ENCODE results near the gene PRDM5.

PRDM5 gene

GRCh38 chr4:120821029-120821428, 101.5 kb downstream of the PRDM5 start:
- DNase-seq (ENCODE audit: insufficient read length, low spot score) = no peak
- no peak for FAIRE-seq
- TF ChIP-seq TAF1 (IDR thresholded peaks at IDR 0.05; ENCODE audit: low read depth, low read length) = no peak

GRCh38 chr4:120819805-120820437, 102.6 kb downstream of the PRDM5 start:
- TF ChIP-seq SPI1 (IDR thresholded peaks at IDR 0.05; ENCODE audit: low read depth, low read length) (no peak), POLR2A (IDR thresholded peaks at IDR 0.05; ENCODE audit: low read depth, low read length) (no peak), PAX5 (IDR thresholded peaks at IDR 0.05; ENCODE audit: insufficient read depth, low read length, severe bottlenecking) (no peak), POLR2AphosphoS5 (IDR thresholded peaks at IDR 0.05; ENCODE audit: low read depth, low read length) (no peak), POU2F2 (IDR thresholded peaks at IDR 0.05; ENCODE audit: low read depth, low read length) (no peak), TAF1 (IDR thresholded peaks at IDR 0.05; ENCODE audit: low read depth, low read length) (no peak)
- DNase-seq (ENCODE audit: insufficient read length, low spot score) = no peak
- no peak for FAIRE-seq

- DNase-seq (ENCODE audit: insufficient read length, low spot score) (no peak), FAIRE-seq (no peak)
- TF ChIP-seq SPI1 (IDR thresholded peaks at IDR 0.05; ENCODE audit: low read depth, low read length) (no peak), POLR2A (IDR thresholded peaks at IDR 0.05; ENCODE audit: low read depth, low read length) (no peak), POLR2AphosphoS5 (IDR thresholded peaks at IDR 0.05; ENCODE audit: low read depth, low read length) (no peak), POU2F2 (IDR thresholded peaks at IDR 0.05; ENCODE audit: low read depth, low read length) (no peak), PAX5 (IDR thresholded peaks at IDR 0.05; ENCODE audit: insufficient read depth, low read length, severe bottlenecking) (no peak), TAF1 (IDR thresholded peaks at IDR 0.05; ENCODE audit: low read depth, low read length) (no peak)
These were observed 106.1 kb downstream of the PRDM5 start for GRCh38 chr4:120816296-120816965.

GRCh38 chr4:120815361-120815760, 107.2 kb downstream of the PRDM5 start:
- TF ChIP-seq POU2F2 (IDR thresholded peaks at IDR 0.05; ENCODE audit: low read depth, low read length) = no peak
- TF ChIP-seq TAF1 (IDR thresholded peaks at IDR 0.05; ENCODE audit: low read depth, low read length) = no peak
- TF ChIP-seq SPI1 (IDR thresholded peaks at IDR 0.05; ENCODE audit: low read depth, low read length) = no peak
- no peak for TF ChIP-seq POLR2A (IDR thresholded peaks at IDR 0.05; ENCODE audit: low read depth, low read length)
- TF ChIP-seq PAX5 (IDR thresholded peaks at IDR 0.05; ENCODE audit: insufficient read depth, low read length, severe bottlenecking) = no peak
- no peak for TF ChIP-seq POLR2AphosphoS5 (IDR thresholded peaks at IDR 0.05; ENCODE audit: low read depth, low read length)
- no peak for DNase-seq (ENCODE audit: insufficient read length, low spot score)
- FAIRE-seq = no peak

GRCh38 chr4:120814886-120815285, 107.6 kb downstream of the PRDM5 start:
- TF ChIP-seq PAX5 (IDR thresholded peaks at IDR 0.05; ENCODE audit: insufficient read depth, low read length, severe bottlenecking) (no peak), TAF1 (IDR thresholded peaks at IDR 0.05; ENCODE audit: low read depth, low read length) (no peak), SPI1 (IDR thresholded peaks at IDR 0.05; ENCODE audit: low read depth, low read length) (no peak), POLR2A (IDR thresholded peaks at IDR 0.05; ENCODE audit: low read depth, low read length) (no peak)
- DNase-seq (ENCODE audit: insufficient read length, low spot score) (no peak), FAIRE-seq (no peak)

- no peak for DNase-seq (ENCODE audit: insufficient read length, low spot score)
- TF ChIP-seq PAX5 (IDR thresholded peaks at IDR 0.05; ENCODE audit: insufficient read depth, low read length, severe bottlenecking) (no peak), POLR2AphosphoS5 (IDR thresholded peaks at IDR 0.05; ENCODE audit: low read depth, low read length) (no peak), TAF1 (IDR thresholded peaks at IDR 0.05; ENCODE audit: low read depth, low read length) (no peak), SPI1 (IDR thresholded peaks at IDR 0.05; ENCODE audit: low read depth, low read length) (no peak), POLR2A (IDR thresholded peaks at IDR 0.05; ENCODE audit: low read depth, low read length) (no peak), POU2F2 (IDR thresholded peaks at IDR 0.05; ENCODE audit: low read depth, low read length) (no peak)
- no peak for FAIRE-seq
These were observed 110.3 kb downstream of the PRDM5 start for GRCh38 chr4:120812216-120812615.

GRCh38 chr4:120809518-120809917, 113.0 kb downstream of the PRDM5 start:
- DNase-seq (ENCODE audit: insufficient read length, low spot score) = no peak
- no peak for FAIRE-seq
- TF ChIP-seq POLR2AphosphoS5 (IDR thresholded peaks at IDR 0.05; ENCODE audit: low read depth, low read length) = no peak
- TF ChIP-seq PAX5 (IDR thresholded peaks at IDR 0.05; ENCODE audit: insufficient read depth, low read length, severe bottlenecking) = no peak
- TF ChIP-seq SPI1 (IDR thresholded peaks at IDR 0.05; ENCODE audit: low read depth, low read length) = no peak
- TF ChIP-seq POU2F2 (IDR thresholded peaks at IDR 0.05; ENCODE audit: low read depth, low read length) = no peak
- TF ChIP-seq TAF1 (IDR thresholded peaks at IDR 0.05; ENCODE audit: low read depth, low read length) = no peak
- no peak for TF ChIP-seq POLR2A (IDR thresholded peaks at IDR 0.05; ENCODE audit: low read depth, low read length)

GRCh38 chr4:120808475-120809141, 113.9 kb downstream of the PRDM5 start:
- TF ChIP-seq SPI1 (IDR thresholded peaks at IDR 0.05; ENCODE audit: low read depth, low read length) (no peak), TAF1 (IDR thresholded peaks at IDR 0.05; ENCODE audit: low read depth, low read length) (no peak), PAX5 (IDR thresholded peaks at IDR 0.05; ENCODE audit: insufficient read depth, low read length, severe bottlenecking) (no peak), POLR2A (IDR thresholded peaks at IDR 0.05; ENCODE audit: low read depth, low read length) (no peak), POLR2AphosphoS5 (IDR thresholded peaks at IDR 0.05; ENCODE audit: low read depth, low read length) (no peak), POU2F2 (IDR thresholded peaks at IDR 0.05; ENCODE audit: low read depth, low read length) (no peak)
- DNase-seq (ENCODE audit: insufficient read length, low spot score) (no peak), FAIRE-seq (no peak)

- no peak for DNase-seq (ENCODE audit: insufficient read length, low spot score)
- TF ChIP-seq POU2F2 (IDR thresholded peaks at IDR 0.05; ENCODE audit: low read depth, low read length) (no peak), POLR2A (IDR thresholded peaks at IDR 0.05; ENCODE audit: low read depth, low read length) (no peak), TAF1 (IDR thresholded peaks at IDR 0.05; ENCODE audit: low read depth, low read length) (no peak), PAX5 (IDR thresholded peaks at IDR 0.05; ENCODE audit: insufficient read depth, low read length, severe bottlenecking) (no peak), SPI1 (IDR thresholded peaks at IDR 0.05; ENCODE audit: low read depth, low read length) (no peak), POLR2AphosphoS5 (IDR thresholded peaks at IDR 0.05; ENCODE audit: low read depth, low read length) (no peak)
These were observed 121.3 kb downstream of the PRDM5 start for GRCh38 chr4:120801137-120801758.

More at GRCh38 chr4:120801137-120801758, 121.3 kb downstream of the PRDM5 start:
- no peak for FAIRE-seq

Data from GM12891 (cell line).